ENCODE measurements around the gene HMOX2. TPM values are rescaled to one million over a fixed set of nuclear protein-coding genes. Genes with fewer than 3 reads are reported as not detected.

HMOX2 gene
- total RNA-seq, 1 donor, result 57.9 TPM

- TF ChIP-seq, protein P1, sequence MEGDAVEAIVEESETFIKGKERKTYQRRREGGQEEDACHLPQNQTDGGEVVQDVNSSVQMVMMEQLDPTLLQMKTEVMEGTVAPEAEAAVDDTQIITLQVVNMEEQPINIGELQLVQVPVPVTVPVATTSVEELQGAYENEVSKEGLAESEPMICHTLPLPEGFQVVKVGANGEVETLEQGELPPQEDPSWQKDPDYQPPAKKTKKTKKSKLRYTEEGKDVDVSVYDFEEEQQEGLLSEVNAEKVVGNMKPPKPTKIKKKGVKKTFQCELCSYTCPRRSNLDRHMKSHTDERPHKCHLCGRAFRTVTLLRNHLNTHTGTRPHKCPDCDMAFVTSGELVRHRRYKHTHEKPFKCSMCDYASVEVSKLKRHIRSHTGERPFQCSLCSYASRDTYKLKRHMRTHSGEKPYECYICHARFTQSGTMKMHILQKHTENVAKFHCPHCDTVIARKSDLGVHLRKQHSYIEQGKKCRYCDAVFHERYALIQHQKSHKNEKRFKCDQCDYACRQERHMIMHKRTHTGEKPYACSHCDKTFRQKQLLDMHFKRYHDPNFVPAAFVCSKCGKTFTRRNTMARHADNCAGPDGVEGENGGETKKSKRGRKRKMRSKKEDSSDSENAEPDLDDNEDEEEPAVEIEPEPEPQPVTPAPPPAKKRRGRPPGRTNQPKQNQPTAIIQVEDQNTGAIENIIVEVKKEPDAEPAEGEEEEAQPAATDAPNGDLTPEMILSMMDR (IDR thresholded peaks at IDR 0.05; ENCODE audit: insufficient read depth, low read depth, low read length), result peak; percentile 81
- DNase-seq (ENCODE audit: low read depth), result peak; percentile 37
- H3K4me3 ChIP-seq (ENCODE audit: low read depth, low read length), result no peak overlapping the region
Measured at GRCh38 chr16:4517812-4518680, 41.8 kb downstream of the HMOX2 start.

DNA sequence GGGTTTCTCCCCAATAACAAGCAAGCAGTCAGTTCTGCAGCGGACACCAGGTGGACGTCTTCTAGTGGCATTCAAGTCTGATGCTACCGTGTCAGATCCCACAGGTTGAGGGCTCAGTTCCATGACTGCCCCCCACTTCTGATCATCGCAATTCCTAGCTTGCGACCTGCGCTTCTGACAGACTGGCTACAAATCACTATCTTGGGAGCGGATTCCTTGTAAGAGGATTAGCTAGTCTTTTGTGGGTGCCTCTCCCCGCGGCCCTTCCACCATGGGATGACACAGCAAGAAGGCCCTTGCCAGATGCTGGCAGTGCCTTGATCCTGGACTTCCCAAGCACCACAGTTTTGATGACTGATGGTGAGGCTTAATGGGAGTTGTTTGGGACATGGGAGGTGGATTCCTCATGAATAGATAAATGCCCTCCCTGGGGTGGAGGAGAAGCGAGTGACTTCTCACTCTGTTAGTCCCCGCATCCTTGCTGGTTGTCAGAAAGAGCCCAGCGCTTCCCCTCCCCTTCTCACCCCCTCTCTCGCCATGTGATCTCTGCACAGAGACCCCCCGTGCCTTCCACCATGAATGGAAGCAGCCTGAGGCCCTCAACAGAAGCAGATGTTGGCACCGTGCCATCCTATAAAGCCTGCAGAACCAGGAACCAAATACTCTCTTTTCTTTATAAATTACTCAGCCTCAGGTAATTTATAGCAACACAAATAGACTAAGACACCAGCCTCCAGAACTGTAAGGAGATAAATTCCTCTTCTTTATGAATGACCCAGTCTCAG lies 43.3 kb downstream of the HMOX2 start:
- no peak overlapping the region for H3K4me3 ChIP-seq (ENCODE audit: low read depth, low read length)
- DNase-seq (ENCODE audit: low read depth), result no peak
- TF ChIP-seq, protein P1 (IDR thresholded peaks at IDR 0.05; ENCODE audit: insufficient read depth, low read depth, low read length), result no peak

GRCh38 chr16:4520913-4521312 lies 44.7 kb downstream of the HMOX2 start:
- no peak overlapping the region for H3K4me3 ChIP-seq (ENCODE audit: low read depth, low read length)
- peak; percentile 56 for DNase-seq (ENCODE audit: low read depth)
- TF ChIP-seq, protein P1 (IDR thresholded peaks at IDR 0.05; ENCODE audit: insufficient read depth, low read depth, low read length), result no peak

DNA sequence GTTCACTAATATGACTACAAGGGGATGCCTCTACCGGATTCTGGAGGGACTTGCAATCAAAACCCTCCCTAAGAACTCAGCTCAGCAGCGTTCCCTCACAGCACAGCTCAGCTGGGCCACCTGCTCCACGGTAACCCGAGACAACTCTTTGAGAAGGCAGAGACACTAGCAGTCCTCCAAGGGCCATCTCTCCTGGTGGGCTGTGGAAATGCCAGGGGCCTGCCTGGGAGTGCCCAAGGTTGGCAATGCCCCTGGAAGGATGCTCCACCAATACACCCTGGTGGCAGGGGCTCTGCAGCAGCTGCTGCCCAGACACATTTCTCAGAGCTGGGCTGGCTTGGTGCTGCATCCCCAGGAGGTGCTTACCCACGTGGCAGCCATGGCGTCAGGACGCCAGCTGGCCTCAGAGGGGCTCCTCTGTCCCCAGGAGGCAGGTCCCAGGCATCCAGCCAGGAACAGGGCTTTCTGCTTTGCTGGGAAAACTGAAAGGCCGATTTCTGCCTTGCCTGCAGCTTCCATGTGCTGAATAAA lies 45.9 kb downstream of the HMOX2 start:
- DNase-seq (ENCODE audit: low read depth), result peak; percentile 43
- H3K4me3 ChIP-seq (ENCODE audit: low read depth, low read length), result no peak overlapping the region

DNA sequence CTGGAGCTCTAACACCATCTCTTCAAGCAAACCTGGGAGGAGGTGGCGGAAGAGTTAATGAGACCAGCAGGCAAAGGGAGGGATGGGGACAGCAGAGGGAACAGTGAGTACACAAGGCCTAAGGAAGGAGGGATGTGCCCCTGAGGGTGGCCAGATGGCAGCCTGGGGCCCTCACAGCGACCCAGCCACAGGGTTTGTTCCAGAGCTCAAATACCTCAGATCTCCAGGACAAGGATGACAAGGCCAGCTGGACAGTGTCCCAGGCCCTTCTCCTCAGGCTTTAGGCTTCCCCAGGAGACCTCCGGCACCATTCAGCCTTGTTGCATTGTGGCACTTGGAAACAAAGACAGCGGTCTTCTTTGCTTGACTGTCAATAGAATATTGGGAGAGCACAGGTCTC lies 47.5 kb downstream of the HMOX2 start:
- no peak for DNase-seq (ENCODE audit: low read depth)
- TF ChIP-seq, protein P1 (IDR thresholded peaks at IDR 0.05; ENCODE audit: insufficient read depth, low read depth, low read length), result no peak
- H3K4me3 ChIP-seq (ENCODE audit: low read depth, low read length), result no peak overlapping the region

More for the DNA sequence above, 45.9 kb downstream of the HMOX2 start:
- TF ChIP-seq, protein P1 (IDR thresholded peaks at IDR 0.05; ENCODE audit: insufficient read depth, low read depth, low read length), result no peak

DNA sequence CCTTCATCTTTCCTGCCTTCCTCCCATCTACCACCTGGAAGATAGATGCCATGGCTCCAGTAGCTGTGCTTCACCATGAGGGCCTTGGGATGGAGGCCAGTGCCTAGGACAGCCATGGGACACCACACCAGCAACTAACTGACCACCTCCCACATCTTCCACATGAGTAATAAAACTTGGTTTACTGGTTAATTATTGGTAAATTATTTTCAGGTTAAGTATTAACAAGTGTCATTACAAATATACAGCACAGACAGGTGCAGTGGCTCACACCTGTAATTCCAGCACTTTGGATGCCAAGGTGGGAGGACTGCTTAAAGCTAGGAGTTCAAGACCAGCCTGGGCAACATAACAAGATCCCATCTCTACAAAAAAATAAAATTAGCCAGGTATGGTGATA lies 48.4 kb downstream of the HMOX2 start:
- TF ChIP-seq, protein P1 (IDR thresholded peaks at IDR 0.05; ENCODE audit: insufficient read depth, low read depth, low read length), result no peak
- no peak overlapping the region for H3K4me3 ChIP-seq (ENCODE audit: low read depth, low read length)
- DNase-seq (ENCODE audit: low read depth), result no peak
